K562 (cell line): ENCODE data around the gene RHEB.

Experiments used
- CUX1 ChIP-seq: fragments of 200-800 bp; sonication (Bioruptor generic); IDR thresholded peaks from 2 replicates; pipeline ENCODE4 v1.6.1; 2016; ENCODE audit warnings: missing genetic modification characterization, missing compliant biosample characterization
- HMG20A ChIP-seq: fragments of 450-650 bp; formaldehyde crosslinking; conservative IDR thresholded peaks from 2 replicates; pipeline ENCODE4 v1.4.0; 2020; ENCODE audit warnings: mild to moderate bottlenecking, mixed read lengths
- IFI16 ChIP-seq: fragments of 250-450 bp; sonication (Bioruptor Pico); IDR thresholded peaks from 2 replicates; pipeline ENCODE4 v2.1.2; 2022; ENCODE audit warnings: mild to moderate bottlenecking, inconsistent platforms
- KLF16 ChIP-seq: IDR thresholded peaks from 2 replicates; pipeline ENCODE4 v1.6.1; 2016; ENCODE audit warnings: antibody characterized with exemption
- POLR2A ChIP-seq: fragments of 450-650 bp; conservative IDR thresholded peaks from 2 replicates; pipeline ENCODE4 v1.6.1; 2016
- RAD21 ChIP-seq, 2 experiments: fragments of 250-450 bp in 1 of 2; fragments of 450-650 bp in 1 of 2; sonication (Bioruptor Pico) in 1 of 2; formaldehyde crosslinking in 1 of 2; IDR thresholded peaks in 1 of 2; conservative IDR thresholded peaks in 1 of 2; 2 replicates each; pipeline versions ENCODE4 v1.4.0 to v1.8.0; 2020 to 2022; ENCODE audit warnings: mild to moderate bottlenecking in 2 of 2, moderate library complexity in 1 of 2
- TEAD4 ChIP-seq, 2 experiments: sonication (generic) in 1 of 2; formaldehyde crosslinking in 1 of 2; IDR thresholded peaks; 2 replicates each; pipeline versions ENCODE4 v1.6.1 to v1.8.0; 2012 to 2022; ENCODE audit warnings: borderline replicate concordance in 1 of 2, inconsistent platforms in 1 of 2, low read length in 1 of 2, mild to moderate bottlenecking in 1 of 2, missing genetic modification reagents in 1 of 2
- ZNF431 ChIP-seq: sonication (generic); formaldehyde crosslinking; IDR thresholded peaks from 2 replicates; pipeline ENCODE4 v1.8.0; 2022; ENCODE audit warnings: mild to moderate bottlenecking, missing genetic modification reagents
- ZNF644 ChIP-seq: fragments of 200-800 bp; sonication (Bioruptor generic); IDR thresholded peaks from 2 replicates; pipeline ENCODE4 v1.6.1; 2016; ENCODE audit warnings: low read depth, missing genetic modification characterization, missing compliant biosample characterization
- TF ChIP-seq, protein P1 (sequence below): IDR thresholded peaks from 2 replicates; pipeline ENCODE4 v1.6.1; 2016; ENCODE audit warnings: missing genetic modification characterization, missing compliant biosample characterization

DNA sequence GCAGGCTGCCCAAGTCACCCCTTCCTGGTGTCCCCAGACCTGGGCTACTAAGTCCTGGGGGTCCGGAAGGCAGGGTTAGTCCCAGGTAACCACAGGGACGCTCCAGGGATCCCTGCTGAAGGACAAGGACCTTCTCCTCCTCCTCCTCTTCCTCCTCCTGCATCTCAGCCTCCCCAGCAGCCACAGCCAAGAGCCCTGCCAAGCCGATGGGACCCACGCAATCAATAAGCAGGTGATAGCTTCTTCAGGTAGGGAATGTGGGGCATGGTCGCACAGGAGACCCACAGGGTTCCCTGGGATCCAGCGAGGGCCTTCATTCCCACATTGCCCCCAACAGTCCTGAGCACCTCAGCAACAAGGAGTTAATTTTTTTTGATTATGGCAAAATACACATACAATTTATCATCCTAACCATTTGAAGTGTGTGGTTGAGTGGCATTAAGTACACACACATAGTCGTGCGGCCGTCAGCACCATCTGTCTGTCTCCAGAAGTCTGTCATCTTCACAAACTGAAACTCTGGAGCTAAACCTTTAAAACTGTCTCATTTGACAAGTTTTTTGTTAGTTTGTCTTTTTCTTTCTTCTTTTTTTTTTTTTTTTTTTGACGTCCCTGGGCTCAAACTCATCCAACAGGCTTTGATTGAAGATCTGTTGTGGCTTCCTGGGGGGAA lies 91.9 kb downstream of the RHEB start:
- TF ChIP-seq IFI16 (CRISPR knock-in tag) (no peak), ZNF644 (tag) (no peak), POLR2A (no peak), HMG20A (CRISPR knock-in tag) (no peak), CUX1 (CRISPR knock-in tag) (no peak), ZNF431 (CRISPR knock-in tag) (no peak), TEAD4 (IDR thresholded peaks at IDR 0.05; ENCODE audit: low read length) (no peak), TEAD4 (CRISPR knock-in tag; IDR thresholded peaks at IDR 0.05; ENCODE audit: borderline replicate concordance) (no peak), KLF16 (no peak), RAD21 (CRISPR knock-in tag; conservative IDR thresholded peaks at IDR 0.05 in 1 of 2, IDR thresholded peaks at IDR 0.05 in 1 of 2) (no peak)
- TF ChIP-seq, protein P1, sequence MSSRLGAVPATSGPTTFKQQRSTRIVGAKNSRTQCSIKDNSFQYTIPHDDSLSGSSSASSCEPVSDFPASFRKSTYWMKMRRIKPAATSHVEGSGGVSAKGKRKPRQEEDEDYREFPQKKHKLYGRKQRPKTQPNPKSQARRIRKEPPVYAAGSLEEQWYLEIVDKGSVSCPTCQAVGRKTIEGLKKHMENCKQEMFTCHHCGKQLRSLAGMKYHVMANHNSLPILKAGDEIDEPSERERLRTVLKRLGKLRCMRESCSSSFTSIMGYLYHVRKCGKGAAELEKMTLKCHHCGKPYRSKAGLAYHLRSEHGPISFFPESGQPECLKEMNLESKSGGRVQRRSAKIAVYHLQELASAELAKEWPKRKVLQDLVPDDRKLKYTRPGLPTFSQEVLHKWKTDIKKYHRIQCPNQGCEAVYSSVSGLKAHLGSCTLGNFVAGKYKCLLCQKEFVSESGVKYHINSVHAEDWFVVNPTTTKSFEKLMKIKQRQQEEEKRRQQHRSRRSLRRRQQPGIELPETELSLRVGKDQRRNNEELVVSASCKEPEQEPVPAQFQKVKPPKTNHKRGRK (tag), result no peak
